HG03342 (cell line): ENCODE data around the gene DENND5B.
A peak's percentile ranks its signal among the peaks of the same experiment; 100 is the strongest.
"Not testable (repeated sequence)": the region's sequence is repeated elsewhere in the genome, so short reads cannot be mapped to it uniquely, and the experiment has no call there.

ENCODE experiments used
- ATAC-seq: cut with Tn5 transposase; IDR thresholded peaks from one replicate; pipeline ENCODE4 v1.9.1; 2021; ENCODE audit warnings: mild to moderate bottlenecking, moderate library complexity; ENCODE audit not compliant: unreplicated experiment

DENND5B gene

GRCh38 chr12:31590642-31591379, at the start of gene DENND5B:
Gene DENND5B, minus strand, starts transcription at chr12:31591136. Its CDS starts 304 bp downstream, at chr12:31590832.
- ATAC-seq: peak; percentile 54

GRCh38 chr12:31634620-31635019, 43.7 kb upstream of the DENND5B start:
- no peak for ATAC-seq

DNA sequence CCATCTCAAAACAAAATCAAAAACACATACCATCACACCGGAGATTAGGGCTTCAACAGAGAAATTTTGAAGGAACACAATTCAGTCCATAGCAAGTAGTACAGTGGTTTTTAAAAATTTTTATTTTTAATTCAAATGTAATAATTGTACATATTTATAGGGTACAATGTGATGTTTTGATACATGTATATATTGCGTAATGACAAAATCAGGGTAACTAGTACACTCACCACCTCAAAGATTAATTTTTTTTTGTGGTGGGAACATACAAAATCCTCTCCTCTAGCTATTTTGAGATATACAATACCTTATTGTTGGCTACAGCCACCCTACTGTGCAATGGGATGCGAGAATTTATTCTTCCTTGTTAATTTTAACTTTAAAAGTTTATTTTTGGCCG, 42.5 kb upstream of the DENND5B start:
- ATAC-seq: no peak

GRCh38 chr12:31631809-31632208, 40.9 kb upstream of the DENND5B start:
- no peak for ATAC-seq

DNA sequence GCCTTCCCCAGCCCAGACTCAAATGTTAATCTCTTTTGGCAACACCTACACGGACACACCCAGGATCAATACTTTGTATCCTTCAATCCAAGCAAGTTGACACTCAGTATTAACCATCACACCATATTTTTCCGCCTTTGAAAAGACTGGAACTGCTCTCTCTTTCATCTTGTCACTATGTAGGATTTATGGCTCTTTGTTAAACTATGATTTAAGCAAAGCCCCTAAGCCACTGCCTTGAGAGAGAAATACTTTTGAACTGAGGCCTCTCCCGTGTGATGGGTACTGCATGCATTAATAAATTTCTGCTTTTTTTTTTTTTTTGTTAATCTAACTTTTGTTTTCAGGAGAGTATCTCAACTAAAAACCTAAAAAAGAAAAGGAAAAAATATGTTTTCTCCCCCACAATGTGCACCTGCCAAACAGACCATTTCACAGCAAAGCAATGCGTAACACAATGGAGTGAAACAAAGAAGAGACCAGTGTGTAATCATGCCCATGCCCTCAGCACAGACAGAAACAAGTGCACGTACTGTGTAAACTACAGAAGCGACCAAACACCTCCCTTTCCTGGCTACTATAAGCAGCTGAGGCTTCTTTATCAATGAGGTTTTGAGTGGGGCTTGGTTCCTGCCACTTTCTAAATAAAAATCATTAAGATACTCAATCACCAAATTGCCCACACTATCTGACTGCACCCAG, 40.2 kb upstream of the DENND5B start:
- ATAC-seq: no peak

DNA sequence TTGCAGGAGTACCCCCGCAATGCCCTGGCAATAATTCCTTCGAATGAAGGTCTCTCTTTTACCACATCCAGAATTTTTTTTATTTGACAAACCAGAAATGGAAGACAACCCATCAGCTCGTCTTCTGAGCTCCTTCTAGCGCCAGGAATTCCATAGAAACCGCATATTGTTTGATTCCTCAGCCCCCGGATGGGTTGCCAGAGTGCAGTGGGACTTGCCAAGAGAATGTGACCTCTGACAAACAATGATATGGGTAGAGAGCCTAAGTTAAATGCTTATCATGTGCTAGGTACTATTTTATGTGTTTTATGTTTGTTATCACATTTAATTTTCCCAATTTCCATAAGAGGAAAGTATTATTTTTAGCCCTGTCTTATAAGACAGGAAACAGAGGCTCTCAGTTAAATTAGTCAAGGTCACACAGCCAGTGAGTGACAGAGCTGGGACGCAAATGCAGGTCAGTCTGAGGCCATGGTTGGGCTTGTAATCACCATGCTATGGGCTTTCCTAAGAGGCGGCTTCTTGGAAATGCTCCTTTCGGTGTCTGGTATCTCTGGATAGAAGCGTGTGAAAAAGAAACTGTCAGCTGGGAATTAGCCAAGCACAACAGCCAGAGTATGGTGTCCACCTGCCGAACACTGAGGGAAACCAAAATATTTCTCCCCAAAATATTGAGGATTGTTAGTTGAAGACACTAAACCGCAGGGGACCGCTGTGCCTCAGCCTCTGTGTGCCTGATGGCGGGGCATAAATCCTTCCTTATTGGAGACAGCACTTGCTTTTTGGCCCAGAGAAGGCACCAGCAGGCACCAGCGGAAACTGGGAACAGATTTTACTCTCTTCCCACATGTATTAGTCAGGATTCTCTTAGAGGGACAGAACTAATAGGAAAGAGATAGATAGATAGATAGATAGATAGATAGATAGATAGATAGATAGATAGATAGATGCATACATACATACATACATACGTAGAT, 39.1 kb upstream of the DENND5B start:
- no peak for ATAC-seq

- ATAC-seq: no peak
Observed at GRCh38 chr12:31627456-31628054, 36.6 kb upstream of the DENND5B start.

- ATAC-seq: no peak
Observed at GRCh38 chr12:31626270-31626995, 35.5 kb upstream of the DENND5B start.

GRCh38 chr12:31622038-31622437, 31.1 kb upstream of the DENND5B start:
- ATAC-seq: no peak

DNA sequence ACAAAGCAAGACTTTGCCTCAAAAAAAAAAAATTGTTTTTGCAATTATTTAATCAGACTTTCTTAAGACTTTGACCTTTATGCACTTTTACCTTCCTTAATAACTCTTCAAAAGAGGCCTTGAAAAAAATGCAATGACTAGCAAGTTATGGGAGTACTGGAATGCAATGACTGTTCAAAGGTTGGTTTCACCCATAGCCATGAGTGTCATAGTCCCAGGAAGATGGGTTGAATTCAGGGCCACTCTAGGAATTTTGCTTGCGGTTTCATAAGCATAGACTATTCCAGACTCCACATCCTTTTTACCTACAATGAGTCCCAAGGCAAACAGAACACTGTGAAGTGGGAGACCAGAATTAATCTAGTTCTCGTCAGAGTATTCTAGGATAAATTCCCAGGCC, 29.4 kb upstream of the DENND5B start:
- ATAC-seq: no peak

DNA sequence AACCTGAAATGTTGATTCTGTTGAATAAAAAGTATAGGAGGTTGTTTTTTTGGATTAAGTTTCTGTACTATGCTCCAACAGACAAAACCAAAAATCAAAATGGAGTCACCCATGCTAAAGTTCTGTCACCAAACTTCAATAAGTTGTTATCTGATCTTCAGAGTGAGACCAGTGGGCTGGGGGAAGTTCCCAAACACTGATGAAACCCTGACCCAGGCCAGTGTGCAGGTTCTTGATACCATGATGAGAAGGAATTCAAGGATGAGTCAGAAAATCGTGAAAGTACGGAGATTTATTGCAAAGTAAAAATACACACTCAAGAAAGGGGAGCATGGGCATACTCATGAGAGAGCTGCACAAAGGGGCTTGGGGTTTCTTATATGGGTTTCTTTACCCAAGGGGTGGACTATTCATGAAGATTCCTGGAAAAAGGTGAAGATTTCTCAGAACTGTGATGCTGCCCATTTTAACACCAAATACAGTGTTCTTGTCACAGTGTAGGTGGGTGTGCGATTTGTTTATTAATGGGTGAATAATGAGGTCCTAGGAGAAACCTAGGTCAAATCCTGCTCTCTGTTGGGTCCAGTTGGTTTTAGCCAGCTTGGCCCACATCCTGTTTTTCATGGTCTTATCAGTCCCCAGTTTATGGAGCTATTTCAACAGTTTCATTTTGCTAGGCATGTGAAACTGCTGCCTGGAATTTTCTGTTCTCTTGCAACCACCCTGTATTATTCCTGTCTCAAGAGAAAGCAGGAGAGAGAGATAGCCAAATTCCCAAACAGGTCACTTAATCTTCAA, 27.5 kb upstream of the DENND5B start:
- ATAC-seq: no peak

DNA sequence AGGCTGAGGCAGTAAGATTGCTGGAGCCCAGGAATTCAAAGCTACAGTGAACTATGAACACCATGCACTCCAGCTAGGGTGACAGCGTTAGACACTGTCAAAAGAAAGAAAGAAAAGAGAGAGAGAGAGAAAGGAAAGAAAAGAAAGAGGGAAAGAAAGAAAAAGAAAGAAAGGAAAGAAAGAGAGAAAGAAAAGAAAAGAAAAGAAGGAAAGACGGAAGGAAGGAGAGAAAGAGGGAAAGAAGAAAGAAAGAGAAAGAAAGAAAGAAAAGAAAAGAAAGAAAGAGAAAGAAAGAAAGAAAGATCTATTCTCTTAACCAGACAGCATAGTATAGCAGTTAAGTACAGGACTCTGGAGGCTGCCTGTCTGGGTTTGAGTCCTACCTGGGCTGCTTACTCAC, 21.9 kb upstream of the DENND5B start:
- no peak for ATAC-seq

DNA sequence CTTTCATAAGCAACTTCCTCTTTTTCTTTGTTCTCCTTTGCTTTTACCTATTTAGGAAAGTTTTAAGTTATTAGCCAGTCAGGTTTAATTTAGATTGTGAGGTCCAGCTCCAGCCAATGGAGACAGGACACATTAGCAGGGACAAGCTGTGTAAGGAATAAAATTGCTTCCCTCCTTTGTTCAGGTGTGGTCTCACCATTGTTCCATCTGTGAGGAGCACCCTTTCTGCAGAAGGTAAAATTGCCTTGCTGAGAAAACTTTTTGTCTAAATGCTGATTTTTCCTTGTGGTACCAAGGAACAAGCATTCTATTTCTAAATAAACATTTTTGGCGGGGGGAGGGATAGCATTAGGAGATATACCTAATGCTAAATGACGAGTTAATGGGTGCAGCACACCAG, 17.4 kb upstream of the DENND5B start:
- ATAC-seq: not testable (repeated sequence)

- no peak for ATAC-seq
Observed at GRCh38 chr12:31605531-31605930, 14.6 kb upstream of the DENND5B start.

DNA sequence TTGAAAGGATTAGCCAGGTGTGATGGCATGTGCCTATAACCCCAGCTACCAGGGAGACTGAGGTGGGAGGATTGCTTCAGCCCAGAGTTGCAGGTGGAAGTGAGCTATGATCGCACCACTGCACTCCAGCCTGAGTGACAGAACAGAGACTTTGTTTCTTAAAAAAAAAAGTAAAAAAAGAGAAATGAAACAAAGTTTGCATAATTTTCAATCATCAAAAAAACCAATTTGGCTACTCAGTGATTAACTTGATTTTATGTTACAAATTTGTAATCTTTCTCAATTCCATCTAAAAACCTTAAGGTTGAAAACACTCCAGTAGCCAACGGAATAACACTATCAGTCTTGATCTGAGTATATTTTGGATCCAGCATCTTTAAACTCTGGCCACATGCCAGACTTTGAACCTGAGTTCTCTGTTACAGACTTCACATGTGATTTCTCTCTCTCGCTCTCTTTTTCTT, 12.6 kb upstream of the DENND5B start:
- ATAC-seq: peak; percentile 95

- ATAC-seq: no peak
Observed at GRCh38 chr12:31600750-31601149, 9.8 kb upstream of the DENND5B start.

DNA sequence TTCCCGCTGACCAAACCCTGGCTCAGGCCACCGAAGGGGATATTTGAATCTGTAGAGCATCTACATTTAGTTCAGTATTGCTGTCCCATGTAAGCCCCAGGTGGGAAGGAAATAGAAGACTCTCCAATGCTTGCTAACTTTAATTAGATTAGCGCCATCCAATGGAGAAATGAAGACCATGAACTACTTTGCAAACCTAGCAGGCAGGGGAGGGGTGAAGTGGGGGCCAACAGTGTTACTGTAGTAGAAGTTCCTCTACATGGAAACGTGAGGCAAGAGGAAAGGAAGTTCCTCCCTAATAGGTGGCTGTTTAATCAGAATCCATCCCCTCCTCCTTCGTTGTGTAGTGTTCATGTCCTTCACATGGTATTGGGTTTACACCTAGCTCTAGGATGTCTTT, 9.3 kb upstream of the DENND5B start:
- ATAC-seq: no peak

- peak; percentile 54 for ATAC-seq
Observed at GRCh38 chr12:31599053-31599452, 8.1 kb upstream of the DENND5B start.

DNA sequence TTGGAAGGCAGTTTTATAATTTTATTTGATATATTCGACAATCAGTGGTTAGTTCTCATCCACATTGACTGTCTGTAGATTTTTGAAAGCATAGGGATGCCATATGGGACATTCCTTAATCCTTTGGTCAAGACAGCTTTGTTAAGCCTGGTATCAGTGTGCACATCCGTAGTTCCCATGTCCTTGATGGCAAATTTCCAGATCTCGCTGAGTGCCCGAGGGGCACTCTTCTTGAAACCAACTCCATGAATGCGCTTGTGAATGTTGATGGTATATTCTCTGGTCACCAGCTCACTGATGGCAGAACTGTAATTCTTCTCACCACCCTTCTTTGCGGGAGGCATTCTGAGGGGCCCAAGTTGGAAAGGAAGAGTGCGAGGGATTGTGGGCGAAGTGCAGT, 6.1 kb upstream of the DENND5B start:
- no peak for ATAC-seq
